ENCODE results near the gene STAT5A. TPM values are rescaled to one million over a fixed set of nuclear protein-coding genes. Genes with fewer than 3 reads are reported as not detected.

STAT5A gene
- total and polyA plus RNA-seq, 7 donors: 8.1 to 31.5 (median 17.3) TPM

DNA sequence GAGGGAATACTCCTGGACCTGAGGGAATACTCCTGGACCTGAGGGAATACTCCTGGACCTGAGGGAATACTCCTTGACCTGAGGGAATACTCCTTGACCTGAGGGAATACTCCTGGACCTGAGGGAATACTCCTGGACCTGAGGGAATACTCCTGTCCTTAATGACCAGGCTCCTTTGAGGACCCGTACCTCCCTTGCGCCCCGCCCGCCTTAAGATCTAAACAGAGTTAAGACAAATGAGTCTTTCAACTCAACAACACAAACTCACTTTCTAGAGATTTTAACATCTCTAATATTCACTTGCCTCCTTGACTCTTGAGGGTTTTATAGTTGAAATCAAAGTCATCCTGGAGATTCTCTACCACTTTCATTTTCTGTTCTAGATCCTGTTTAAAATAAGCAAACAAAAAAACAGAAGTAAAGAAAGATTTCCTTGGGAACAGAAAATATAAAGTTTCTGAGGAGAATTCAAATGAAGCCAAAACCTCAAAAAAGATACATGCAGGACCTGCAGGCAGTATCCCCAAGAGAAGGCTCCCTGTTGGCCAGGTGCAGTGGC is 50.2 kb downstream of the STAT5A start:
- Histone ChIP-seq H3K27me3 (ENCODE audit: insufficient read depth in 3 of 3, low read length in 2 of 3) (no peaks in the 10 kb centered on the region), H3K9me3 (no peaks in the 10 kb centered on the region), H3K4me1 (no peaks in the 10 kb centered on the region), H3K27ac (no peak overlapping the region), H3K4me3 (no peak overlapping the region), H3K36me3 (ENCODE audit: insufficient read depth in 1 of 2, low read depth in 1 of 2) (peaks cover 20 to 95% of the 10 kb centered on the region in 2 donors)
- intact Hi-C loops (cut with DNase I): no loop called here
- no peak for TF ChIP-seq CTCF (IDR thresholded peaks at IDR 0.05)
- DNase-seq (no peak), ATAC-seq (no peak)
- WGBS, 3 donors: 89 to 97% (median 94%) methylated on average over 4 of the region's 4 CpGs

- Histone ChIP-seq H3K9me3 (no peaks in the 10 kb centered on the region), H3K4me1 (no peaks in the 10 kb centered on the region), H3K36me3 (ENCODE audit: insufficient read depth in 1 of 2, low read depth in 1 of 2) (peaks cover 19 to 95% of the 10 kb centered on the region in 2 donors), H3K27ac (no peak overlapping the region), H3K4me3 (no peak overlapping the region), H3K27me3 (ENCODE audit: insufficient read depth in 3 of 3, low read length in 2 of 3) (no peaks in the 10 kb centered on the region)
- intact Hi-C loops (cut with DNase I): no loop called here
- TF ChIP-seq CTCF (IDR thresholded peaks at IDR 0.05): no peak
- DNase-seq: no peak
- 87 to 89% (median 88%) methylated on average over 5 of the region's 5 CpGs for WGBS, 3 donors
- ATAC-seq: no peak
Observed at GRCh38 chr17:42339221-42339620, 50.9 kb downstream of the STAT5A start.

- H3K9me3 ChIP-seq: no peaks in the 10 kb centered on the region
- H3K36me3 ChIP-seq (ENCODE audit: insufficient read depth in 1 of 2, low read depth in 1 of 2): peaks cover 19 to 95% of the 10 kb centered on the region in 2 donors
- H3K4me1 ChIP-seq: no peaks in the 10 kb centered on the region
- no peak overlapping the region for H3K27ac ChIP-seq
- intact Hi-C loops (cut with DNase I): no loop called here
- H3K27me3 ChIP-seq (ENCODE audit: insufficient read depth in 3 of 3, low read length in 2 of 3): no peaks in the 10 kb centered on the region
- H3K4me3 ChIP-seq: no peak overlapping the region
- no peak for TF ChIP-seq CTCF (IDR thresholded peaks at IDR 0.05)
- no peak for DNase-seq
- ATAC-seq: peak in 2 of 4 donors; percentile 17 to 23
Observed at GRCh38 chr17:42340691-42341127, 52.4 kb downstream of the STAT5A start.

DNA sequence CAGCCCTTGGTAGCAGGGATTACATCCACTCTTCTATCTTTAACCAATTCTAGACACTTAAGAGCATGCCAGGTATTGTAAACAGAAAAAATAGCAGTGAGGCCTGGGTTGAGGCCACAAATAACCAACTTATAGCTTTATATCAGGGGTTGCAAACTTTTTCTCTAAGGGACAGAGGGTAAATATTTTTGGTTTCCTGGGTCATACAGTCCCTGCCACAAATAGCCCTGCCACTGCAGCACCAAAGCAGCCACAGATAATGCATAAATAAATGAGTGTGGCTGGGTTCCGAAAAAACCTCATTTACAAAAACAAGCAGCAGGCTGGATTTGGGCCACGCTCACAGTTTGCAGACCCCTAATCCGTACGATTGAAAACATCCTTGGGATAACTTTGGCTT is 53.3 kb downstream of the STAT5A start:
- no peak for DNase-seq
- no peak for ATAC-seq
- no peak for TF ChIP-seq CTCF (IDR thresholded peaks at IDR 0.05)
- WGBS, 3 donors: 89 to 97% (median 89%) methylated on average over 4 of the region's 4 CpGs
- Histone ChIP-seq H3K4me3 (no peak overlapping the region), H3K4me1 (no peaks in the 10 kb centered on the region), H3K36me3 (ENCODE audit: insufficient read depth in 1 of 2, low read depth in 1 of 2) (peaks cover 21 to 95% of the 10 kb centered on the region in 2 donors), H3K9me3 (no peaks in the 10 kb centered on the region), H3K27me3 (ENCODE audit: insufficient read depth in 3 of 3, low read length in 2 of 3) (no peaks in the 10 kb centered on the region), H3K27ac (no peak overlapping the region)
- intact Hi-C loops (cut with DNase I): no loop called here
